H1 (cell line): Measurements from ENCODE around the gene ZFAND2B. TPM values are rescaled to one million over a fixed set of nuclear protein-coding genes. Genes with fewer than 3 reads are reported as not detected.

Source experiments
- CTCF ChIA-PET: fragments of 300-600 bp; sonication (Branson Sonifier 250); formaldehyde crosslinking; loops from one replicate; lab custom pipeline; 2021; ENCODE audit not compliant: partially characterized antibody; lab: Charles Lee
- POLR2A ChIA-PET: fragments of 300-600 bp; sonication (Branson Sonifier 250); formaldehyde crosslinking; loops from one replicate; lab custom pipeline; 2021; ENCODE audit warnings: inconsistent platforms; ENCODE audit not compliant: partially characterized antibody; lab: Charles Lee
- DNase-seq, 2 experiments: peaks; one replicate each; pipeline versions ENCODE4 v3.0.0 to v3.0.0-alpha.2; 2010 to 2022; ENCODE audit warnings: low spot score in 2 of 2, low read depth in 1 of 2, mixed read lengths in 1 of 2
- FAIRE-seq: peaks from 2 replicates; lab custom pipeline; 2011; peaks lifted over from hg19 to GRCh38; lab: Jason Lieb, UNC
- H2AFZ ChIP-seq: 2 replicates; pipeline ENCODE4 v1.8.1; 2012; ENCODE audit warnings: low read length, inconsistent platforms
- H2AK5ac ChIP-seq: 2 replicates; pipeline ENCODE4 v1.6.1; 2013; ENCODE audit warnings: low read depth, low read length
- H2BK120ac ChIP-seq: replicated peaks from 2 replicates; pipeline ENCODE3; 2013; ENCODE audit warnings: low read depth, low read length, inconsistent platforms
- H2BK12ac ChIP-seq: 2 replicates; pipeline ENCODE4 v1.6.1; 2013; ENCODE audit warnings: low read depth, low read length
- H2BK15ac ChIP-seq: 2 replicates; pipeline ENCODE4 v1.6.1; 2013; ENCODE audit warnings: low read length
- H2BK20ac ChIP-seq: 2 replicates; pipeline ENCODE4 v1.6.1; 2013; ENCODE audit warnings: low read length
- H2BK5ac ChIP-seq: 2 replicates; pipeline ENCODE4 v1.6.1; 2013; ENCODE audit warnings: low read depth, low read length
- H3K14ac ChIP-seq: 2 replicates; pipeline ENCODE4 v1.6.1; 2013; ENCODE audit warnings: inconsistent platforms; ENCODE audit not compliant: insufficient read length
- H3K18ac ChIP-seq: 2 replicates; pipeline ENCODE4 v1.6.1; 2013; ENCODE audit warnings: low read length; ENCODE audit errors: extremely low read depth
- H3K23ac ChIP-seq: 2 replicates; pipeline ENCODE4 v1.6.1; 2013; ENCODE audit warnings: inconsistent platforms; ENCODE audit not compliant: insufficient read length
- H3K23me2 ChIP-seq: 2 replicates; pipeline ENCODE4 v1.6.1; 2013; ENCODE audit warnings: low read depth, low read length
- H3K27ac ChIP-seq: 2 replicates; pipeline ENCODE4 v1.6.1; 2011; ENCODE audit warnings: low read depth, low read length, inconsistent platforms
- H3K27me3 ChIP-seq, 4 experiments: replicated peaks in 1 of 4; 1 replicate in 1 of 4; 2 replicates in 3 of 4; pipeline versions ENCODE4 v1.6.1 to v1.8.1; 2011 to 2013; ENCODE audit warnings: low read length in 3 of 4, mild to moderate bottlenecking in 3 of 4, inconsistent platforms in 2 of 4, mixed read lengths in 2 of 4, moderate library complexity in 1 of 4; ENCODE audit not compliant: control insufficient read depth in 3 of 4, insufficient read depth in 3 of 4; ENCODE audit errors: extremely low read depth in 1 of 4
- H3K36me3 ChIP-seq, 4 experiments: 2 replicates each; pipeline versions ENCODE4 v1.6.1 to v1.8.1; 2011 to 2013; ENCODE audit warnings: mild to moderate bottlenecking in 4 of 4, low read length in 3 of 4, moderate library complexity in 2 of 4, control low read depth in 1 of 4, inconsistent platforms in 1 of 4; ENCODE audit not compliant: insufficient read depth in 4 of 4, control insufficient read depth in 2 of 4
- H3K4ac ChIP-seq: replicated peaks from 2 replicates; pipeline ENCODE3; 2013; ENCODE audit warnings: low read length, low read depth, mixed read lengths, inconsistent platforms; ENCODE audit not compliant: insufficient read length
- H3K4me1 ChIP-seq, 4 experiments: replicated peaks in 1 of 4; 1 replicate in 1 of 4; 2 replicates in 3 of 4; pipeline versions ENCODE4 v1.6.1 to v1.8.1; 2011 to 2013; ENCODE audit warnings: low read length in 3 of 4, inconsistent platforms in 2 of 4, mixed read lengths in 1 of 4; ENCODE audit not compliant: insufficient read depth in 4 of 4, control insufficient read depth in 3 of 4
- H3K4me2 ChIP-seq, 2 experiments: 2 replicates each; pipeline versions ENCODE4 v1.6.1 to v1.8.1; 2011 to 2013; ENCODE audit warnings: low read depth in 2 of 2, low read length in 2 of 2, control low read depth in 1 of 2, inconsistent platforms in 1 of 2, mild to moderate bottlenecking in 1 of 2; ENCODE audit not compliant: insufficient read depth in 1 of 2
- H3K4me3 ChIP-seq, 4 experiments: fragments of 200-600, 300-600 bp in 1 of 4; sonication (generic), shearing (Covaris generic), sonication (Bioruptor Twin) in 1 of 4; 2 replicates each; pipeline versions ENCODE4 v1.5.1 to v1.8.1; 2011 to 2016; ENCODE audit warnings: low read length in 4 of 4, low read depth in 3 of 4, control low read depth in 2 of 4, inconsistent platforms in 2 of 4, mild to moderate bottlenecking in 2 of 4, mixed read lengths in 1 of 4, moderate library complexity in 1 of 4; ENCODE audit not compliant: insufficient read depth in 2 of 4; ENCODE audit errors: extremely low read depth in 1 of 4
- H3K56ac ChIP-seq: replicated peaks from 2 replicates; pipeline ENCODE3; 2013; ENCODE audit warnings: low read depth, mild to moderate bottlenecking, mixed read lengths, low read length, inconsistent platforms; ENCODE audit not compliant: insufficient read length
- H3K79me1 ChIP-seq: 2 replicates; pipeline ENCODE4 v1.6.1; 2013; ENCODE audit warnings: low read depth, low read length, control low read depth
- H3K79me2 ChIP-seq, 2 experiments: 2 replicates each; pipeline versions ENCODE4 v1.6.1 to v1.8.1; 2012 to 2013; ENCODE audit warnings: low read length in 2 of 2, mild to moderate bottlenecking in 2 of 2, inconsistent platforms in 1 of 2; ENCODE audit not compliant: insufficient read depth in 2 of 2, control insufficient read depth in 1 of 2
- H3K9ac ChIP-seq, 4 experiments: replicated peaks in 1 of 4; 1 replicate in 1 of 4; 2 replicates in 3 of 4; pipeline versions ENCODE4 v1.6.1 to v1.8.1; 2011 to 2013; ENCODE audit warnings: low read depth in 3 of 4, low read length in 3 of 4, control low read depth in 2 of 4, mild to moderate bottlenecking in 2 of 4, moderate library complexity in 2 of 4, inconsistent platforms in 1 of 4; ENCODE audit errors: extremely low read depth in 1 of 4
- H3K9me3 ChIP-seq, 2 experiments: 2 replicates each; pipeline versions ENCODE4 v1.6.1 to v1.8.1; 2012 to 2013; ENCODE audit warnings: mild to moderate bottlenecking in 2 of 2, moderate library complexity in 2 of 2, control low read depth in 1 of 2, inconsistent platforms in 1 of 2, low read depth in 1 of 2, low read length in 1 of 2, mixed read lengths in 1 of 2; ENCODE audit not compliant: insufficient read depth in 2 of 2
- H4K20me1 ChIP-seq, 2 experiments: replicated peaks in 1 of 2; 2 replicates each; pipeline versions ENCODE3 to v1.8.1; 2011 to 2013; ENCODE audit warnings: inconsistent platforms in 2 of 2, low read length in 2 of 2, mild to moderate bottlenecking in 1 of 2; ENCODE audit not compliant: insufficient read depth in 2 of 2, control insufficient read depth in 1 of 2
- H4K5ac ChIP-seq: 2 replicates; pipeline ENCODE4 v1.6.1; 2013; ENCODE audit warnings: low read length, low read depth, mixed read lengths, inconsistent platforms; ENCODE audit not compliant: insufficient read length
- H4K8ac ChIP-seq: 2 replicates; pipeline ENCODE4 v1.8.0; 2013; ENCODE audit warnings: mild to moderate bottlenecking, moderate library complexity, low read length, inconsistent platforms; ENCODE audit not compliant: insufficient read depth; ENCODE audit errors: extremely low read depth
- H4K91ac ChIP-seq: replicated peaks from 2 replicates; pipeline ENCODE3; 2013; ENCODE audit warnings: low read length, mixed read lengths, inconsistent platforms; ENCODE audit not compliant: insufficient read length
- EZH2 ChIP-seq: fragments of 200-600 bp; sonication (generic); IDR thresholded peaks from 2 replicates; pipeline ENCODE4 v1.7.1; 2012; ENCODE audit warnings: low read depth, mild to moderate bottlenecking, moderate library complexity, low read length, inconsistent platforms; ENCODE audit not compliant: severe bottlenecking
- KDM1A ChIP-seq: fragments of 200-600, 300-600 bp; sonication (generic); IDR thresholded peaks from 2 replicates; pipeline ENCODE4 v1.7.1; 2016; ENCODE audit warnings: mild to moderate bottlenecking, low read length, borderline replicate concordance
- KDM5A ChIP-seq: fragments of 200-600 bp; IDR thresholded peaks from 2 replicates; pipeline ENCODE4 v1.7.1; 2012; ENCODE audit warnings: mild to moderate bottlenecking, low read length, inconsistent platforms, mixed read lengths
- RFX5 ChIP-seq: IDR thresholded peaks from 2 replicates; pipeline ENCODE4 v1.6.1; 2011; ENCODE audit warnings: low read depth, low read length, improper control_type of control experiment, borderline replicate concordance
- SIN3A ChIP-seq, 2 experiments: IDR thresholded peaks in 1 of 2; conservative IDR thresholded peaks in 1 of 2; 2 replicates each; pipeline ENCODE4 v1.6.1; 2011 to 2012; ENCODE audit warnings: low read length in 2 of 2, improper control_type of control experiment in 1 of 2, low read depth in 1 of 2, mild to moderate bottlenecking in 1 of 2
- SIRT6 ChIP-seq: IDR thresholded peaks from one replicate; pipeline ENCODE4 v1.7.1; 2012; ENCODE audit warnings: low read length, inconsistent platforms
- SRF ChIP-seq: IDR thresholded peaks from 2 replicates; pipeline ENCODE4 v1.6.1; 2011; ENCODE audit warnings: mild to moderate bottlenecking, low read depth, low read length, moderate library complexity
- SUZ12 ChIP-seq: fragments of 200-600 bp; sonication (generic); IDR thresholded peaks from 2 replicates; pipeline ENCODE4 v1.6.1; 2012; ENCODE audit warnings: mild to moderate bottlenecking, inconsistent platforms, low read length, moderate library complexity, mixed read lengths
- ZNF274 ChIP-seq: IDR thresholded peaks from 2 replicates; pipeline ENCODE4 v1.7.0; 2012; ENCODE audit warnings: low read length, borderline replicate concordance; ENCODE audit errors: extremely low read depth
- WGBS, 2 experiments: shearing (Covaris generic) in 1 of 2; methylation state at CpG; one replicate each; pipeline versions ENCODE4 v1.1.6 to v1.1.7; 2013 to 2015; ENCODE audit warnings: low lambda C conversion rate in 2 of 2, mixed read lengths in 2 of 2, inconsistent platforms in 1 of 2, low coverage in 1 of 2, missing lambda C conversion rate in 1 of 2; ENCODE audit not compliant: insufficient replicate concordance in 2 of 2, insufficient coverage in 1 of 2, insufficient read length in 1 of 2; ENCODE audit errors: extremely low coverage in 1 of 2, missing lambda C conversion rate in 1 of 2; 5-methylcytosine and 5-hydroxymethylcytosine counted together
- polyA plus RNA-seq, 7 experiments: library from polyadenylated mRNA; depleted of rRNA in 3 of 7; stranded (reverse) in 5 of 7; unstranded in 2 of 7; fragments of >200 nt in 5 of 7; fragments of 200-250 nt in 2 of 7; gene quantifications; 1 replicate in 5 of 7; 2 replicates in 1 of 7; 4 replicates in 1 of 7; pipeline versions ENCODE4 v1.2.1 to v1.2.3, GENCODE V29; 2011 to 2013; ENCODE audit warnings: missing spikeins in 2 of 7, mixed read lengths in 2 of 7
- total RNA-seq: library from RNA; stranded (reverse); fragmentation: NEBNext Ultra II Directional; extraction: Animal tissue kit (Norgen Biotek cat#: 25700); gene quantifications from 2 replicates; pipeline ENCODE4 v1.2.1, GENCODE V29; 2021
- TF ChIP-seq, protein P1 (sequence below): IDR thresholded peaks from 2 replicates; pipeline ENCODE4 v1.6.1; 2011; ENCODE audit warnings: low read length, improper control_type of control experiment
- TF ChIP-seq, protein P2 (sequence below): IDR thresholded peaks from 2 replicates; pipeline ENCODE4 v1.6.1; 2012; ENCODE audit warnings: inconsistent platforms

Gene ZFAND2B
- total and polyA plus RNA-seq, 2 of the 8 experiments (the other 6 are each of a cell fraction or from before 2014, with no cell fraction given): 16.0 to 17.9 TPM

DNA sequence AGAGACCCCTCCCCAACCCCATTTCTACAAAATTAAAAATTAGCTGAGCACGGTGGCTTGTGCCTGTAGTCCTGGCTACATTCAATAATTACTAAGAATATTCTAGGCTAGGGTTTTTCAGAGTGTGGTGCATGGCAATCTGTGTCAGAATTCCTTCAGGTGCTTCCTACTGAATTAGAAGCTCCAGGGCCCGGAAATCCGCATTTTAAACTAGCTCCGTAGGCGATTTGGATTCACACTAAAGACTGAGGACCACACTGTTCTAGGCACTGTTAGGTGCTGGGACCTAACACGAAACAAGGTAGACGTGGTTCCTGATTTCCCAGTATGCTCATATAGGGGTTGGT is 628 bp upstream of the ZFAND2B start:
- Histone ChIP-seq H3K56ac (no peak overlapping the region), H2AK5ac (peak overlapping the region; percentile 71; the same call in 1 of the 2 replicates), H3K9ac (peak overlapping the region in 1 of 4 experiments; percentile 84; a peak in 1 of 7 replicates), H3K4me1 (peaks cover 0 to 6% (median 3%) of the 10 kb centered on the region in 4 experiments; a peak in 5 of 7 replicates), H3K9me3 (no peaks in the 10 kb centered on the region; a peak in 1 of 4 replicates), H4K20me1 (peaks cover 0 to 2% of the 10 kb centered on the region in 2 experiments), H3K18ac (no peak overlapping the region), H3K23ac (no peak overlapping the region), H3K27me3 (no peaks in the 10 kb centered on the region), H2AFZ (peak overlapping the region; percentile 62), H3K23me2 (peaks cover 10% of the 10 kb centered on the region), H3K79me1 (no peaks in the 10 kb centered on the region), H4K5ac (no peak overlapping the region), H4K91ac (no peak overlapping the region), H2BK12ac (0 out of 2 replicates have a peak overlapping the region, but pooled peaks have one; percentile 39), H3K4me3 (peak overlapping the region; percentile 70 to 80 (median 73)), H3K79me2 (no peaks in the 10 kb centered on the region), H3K36me3 (peaks cover 0 to 18% (median 5%) of the 10 kb centered on the region in 4 experiments; a peak in 5 of 8 replicates), H2BK5ac (0 out of 2 replicates have a peak overlapping the region, but pooled peaks have one; percentile 26), H2BK15ac (0 out of 2 replicates have a peak overlapping the region, but pooled peaks have one; percentile 53), H4K8ac (no peak overlapping the region), H3K4me2 (peak overlapping the region; percentile 94 to 100), H3K14ac (no peak overlapping the region), H2BK120ac (no peak overlapping the region), H3K27ac (no peak overlapping the region), H2BK20ac (no peak overlapping the region), H3K4ac (peak overlapping the region; percentile 0)
- WGBS, 2 experiments: 33% methylated on average over 7 of the region's 7 CpGs; no CpG with 5 or more reads in 1 of the 2 experiments
- FAIRE-seq (no peak), DNase-seq (no peak)
- CTCF ChIA-PET: interaction anchor here (0.6 to 2.4 kb wide), 18 partner anchors 25 to 308 kb away, joined by 3 to 8 read pairs (median 3); partner anchors contain the start of genes CNPPD1 and TUBA4B
- POLR2A ChIA-PET: interaction anchor here (0.8 to 6.1 kb wide), 15 partner anchors 9 to 547 kb away, joined by 3 to 101 read pairs (median 4); partner anchors contain the start of genes ABCB6, ANKZF1, ATG9A and BCS1L
- TF ChIP-seq KDM1A (no peak), KDM5A (no peak), SIRT6 (no peak), SUZ12 (no peak), SRF (no peak), EZH2 (no peak), ZNF274 (no peak), SIN3A (conservative IDR thresholded peaks at IDR 0.05 in 1 of 2, IDR thresholded peaks at IDR 0.05 in 1 of 2; ENCODE audit: low read depth in 1 of 2, low read length in 2 of 2) (no peak), RFX5 (no peak)
- TF ChIP-seq, protein P1, sequence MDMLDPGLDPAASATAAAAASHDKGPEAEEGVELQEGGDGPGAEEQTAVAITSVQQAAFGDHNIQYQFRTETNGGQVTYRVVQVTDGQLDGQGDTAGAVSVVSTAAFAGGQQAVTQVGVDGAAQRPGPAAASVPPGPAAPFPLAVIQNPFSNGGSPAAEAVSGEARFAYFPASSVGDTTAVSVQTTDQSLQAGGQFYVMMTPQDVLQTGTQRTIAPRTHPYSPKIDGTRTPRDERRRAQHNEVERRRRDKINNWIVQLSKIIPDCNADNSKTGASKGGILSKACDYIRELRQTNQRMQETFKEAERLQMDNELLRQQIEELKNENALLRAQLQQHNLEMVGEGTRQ: no peak
- TF ChIP-seq, protein P2, sequence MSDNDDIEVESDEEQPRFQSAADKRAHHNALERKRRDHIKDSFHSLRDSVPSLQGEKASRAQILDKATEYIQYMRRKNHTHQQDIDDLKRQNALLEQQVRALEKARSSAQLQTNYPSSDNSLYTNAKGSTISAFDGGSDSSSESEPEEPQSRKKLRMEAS: no peak
